Measurements from ENCODE around the gene UNCX.

Gene UNCX

DNA sequence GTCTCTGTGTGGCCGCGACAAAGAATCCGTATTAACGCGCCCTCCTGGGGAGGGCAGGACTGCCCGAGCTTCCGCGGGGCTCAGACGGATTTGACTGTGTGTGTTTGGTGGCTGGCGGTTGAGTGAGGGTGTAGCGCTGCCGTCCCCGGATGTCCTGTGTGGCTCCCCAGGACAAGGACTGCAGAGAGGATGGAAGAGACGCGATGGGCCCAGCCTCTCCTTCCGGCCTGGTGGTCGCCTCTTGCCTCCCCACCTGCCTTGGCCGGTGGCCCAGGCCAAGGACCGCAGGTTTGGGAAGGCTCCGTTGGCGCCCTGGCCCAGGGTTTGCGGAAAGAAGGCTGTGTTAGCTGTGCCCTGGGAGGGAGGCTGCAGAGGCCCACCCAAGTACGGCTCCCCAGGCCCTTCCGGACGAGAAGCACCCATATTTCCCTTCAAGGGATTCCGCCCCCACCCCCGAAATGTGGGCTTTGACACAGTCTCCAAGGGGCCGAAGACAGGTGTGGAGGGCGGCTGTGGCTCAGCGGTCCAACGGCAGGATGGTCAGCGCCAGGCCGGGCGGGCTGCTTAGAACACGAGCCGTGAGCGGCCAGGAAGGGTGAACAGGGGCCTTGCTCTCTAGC is 2.3 kb downstream of the UNCX start:
- TF ChIP-seq, protein P1, sequence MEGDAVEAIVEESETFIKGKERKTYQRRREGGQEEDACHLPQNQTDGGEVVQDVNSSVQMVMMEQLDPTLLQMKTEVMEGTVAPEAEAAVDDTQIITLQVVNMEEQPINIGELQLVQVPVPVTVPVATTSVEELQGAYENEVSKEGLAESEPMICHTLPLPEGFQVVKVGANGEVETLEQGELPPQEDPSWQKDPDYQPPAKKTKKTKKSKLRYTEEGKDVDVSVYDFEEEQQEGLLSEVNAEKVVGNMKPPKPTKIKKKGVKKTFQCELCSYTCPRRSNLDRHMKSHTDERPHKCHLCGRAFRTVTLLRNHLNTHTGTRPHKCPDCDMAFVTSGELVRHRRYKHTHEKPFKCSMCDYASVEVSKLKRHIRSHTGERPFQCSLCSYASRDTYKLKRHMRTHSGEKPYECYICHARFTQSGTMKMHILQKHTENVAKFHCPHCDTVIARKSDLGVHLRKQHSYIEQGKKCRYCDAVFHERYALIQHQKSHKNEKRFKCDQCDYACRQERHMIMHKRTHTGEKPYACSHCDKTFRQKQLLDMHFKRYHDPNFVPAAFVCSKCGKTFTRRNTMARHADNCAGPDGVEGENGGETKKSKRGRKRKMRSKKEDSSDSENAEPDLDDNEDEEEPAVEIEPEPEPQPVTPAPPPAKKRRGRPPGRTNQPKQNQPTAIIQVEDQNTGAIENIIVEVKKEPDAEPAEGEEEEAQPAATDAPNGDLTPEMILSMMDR (IDR thresholded peaks at IDR 0.05; ENCODE audit: low read depth, low read length, missing control alignments) = no peak
- Histone ChIP-seq H3K36me3 (replicated peaks) (no peaks in the 10 kb centered on the region), H3K27me3 (replicated peaks) (peaks cover 69% of the 10 kb centered on the region), H3K27ac (no peak overlapping the region), H3K4me3 (ENCODE audit: low read depth, low read length) (no peak overlapping the region)
- DNase-seq = no peak
- in situ Hi-C loops (cut with HindIII; ENCODE audit: low pct_ligation_motif_present, low sequenced_read_pairs) = no loop called here

DNA sequence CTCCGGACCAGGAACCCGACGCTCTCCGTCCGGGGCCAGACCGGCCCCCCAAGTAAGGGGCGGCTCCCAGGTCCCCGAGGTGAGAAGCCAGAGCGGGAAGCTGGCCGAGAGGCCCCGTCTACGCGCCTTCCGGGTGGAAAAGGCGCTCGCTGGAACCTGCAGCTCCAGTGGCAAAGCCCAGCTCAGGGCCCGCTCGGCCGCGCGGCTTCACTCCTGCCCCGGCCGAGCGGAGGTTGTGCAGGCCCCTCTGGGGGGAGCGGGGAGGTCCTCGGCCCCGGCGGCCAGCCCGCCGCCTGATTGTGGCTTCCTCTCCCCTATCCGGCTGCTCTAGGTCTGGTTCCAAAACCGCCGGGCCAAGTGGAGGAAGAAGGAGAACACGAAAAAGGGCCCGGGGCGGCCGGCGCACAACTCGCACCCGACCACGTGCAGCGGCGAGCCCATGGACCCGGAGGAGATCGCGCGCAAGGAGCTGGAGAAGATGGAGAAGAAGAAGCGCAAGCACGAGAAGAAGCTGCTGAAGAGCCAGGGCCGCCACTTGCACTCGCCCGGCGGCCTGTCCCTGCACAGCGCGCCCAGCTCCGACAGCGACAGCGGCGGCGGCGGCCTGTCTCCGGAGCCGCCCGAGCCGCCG is 2.9 kb downstream of the UNCX start:
- H3K4me3 ChIP-seq (ENCODE audit: low read depth, low read length) = no peak overlapping the region
- in situ Hi-C loops (cut with HindIII; ENCODE audit: low pct_ligation_motif_present, low sequenced_read_pairs) = no loop called here
- DNase-seq = no peak
- no peak overlapping the region for H3K27ac ChIP-seq
- TF ChIP-seq, protein P1 (IDR thresholded peaks at IDR 0.05; ENCODE audit: low read depth, low read length, missing control alignments) = no peak
- no peaks in the 10 kb centered on the region for H3K36me3 ChIP-seq (replicated peaks)
- peaks cover 70% of the 10 kb centered on the region for H3K27me3 ChIP-seq (replicated peaks)

GRCh38 chr7:1236132-1236661 is 3.5 kb downstream of the UNCX start:
- DNase-seq = no peak
- Histone ChIP-seq H3K27ac (no peak overlapping the region), H3K4me3 (ENCODE audit: low read depth, low read length) (no peak overlapping the region), H3K27me3 (replicated peaks) (peaks cover 69% of the 10 kb centered on the region), H3K36me3 (replicated peaks) (no peaks in the 10 kb centered on the region)
- in situ Hi-C loops (cut with HindIII; ENCODE audit: low pct_ligation_motif_present, low sequenced_read_pairs) = no loop called here
- TF ChIP-seq, protein P1 (IDR thresholded peaks at IDR 0.05; ENCODE audit: low read depth, low read length, missing control alignments) = no peak

DNA sequence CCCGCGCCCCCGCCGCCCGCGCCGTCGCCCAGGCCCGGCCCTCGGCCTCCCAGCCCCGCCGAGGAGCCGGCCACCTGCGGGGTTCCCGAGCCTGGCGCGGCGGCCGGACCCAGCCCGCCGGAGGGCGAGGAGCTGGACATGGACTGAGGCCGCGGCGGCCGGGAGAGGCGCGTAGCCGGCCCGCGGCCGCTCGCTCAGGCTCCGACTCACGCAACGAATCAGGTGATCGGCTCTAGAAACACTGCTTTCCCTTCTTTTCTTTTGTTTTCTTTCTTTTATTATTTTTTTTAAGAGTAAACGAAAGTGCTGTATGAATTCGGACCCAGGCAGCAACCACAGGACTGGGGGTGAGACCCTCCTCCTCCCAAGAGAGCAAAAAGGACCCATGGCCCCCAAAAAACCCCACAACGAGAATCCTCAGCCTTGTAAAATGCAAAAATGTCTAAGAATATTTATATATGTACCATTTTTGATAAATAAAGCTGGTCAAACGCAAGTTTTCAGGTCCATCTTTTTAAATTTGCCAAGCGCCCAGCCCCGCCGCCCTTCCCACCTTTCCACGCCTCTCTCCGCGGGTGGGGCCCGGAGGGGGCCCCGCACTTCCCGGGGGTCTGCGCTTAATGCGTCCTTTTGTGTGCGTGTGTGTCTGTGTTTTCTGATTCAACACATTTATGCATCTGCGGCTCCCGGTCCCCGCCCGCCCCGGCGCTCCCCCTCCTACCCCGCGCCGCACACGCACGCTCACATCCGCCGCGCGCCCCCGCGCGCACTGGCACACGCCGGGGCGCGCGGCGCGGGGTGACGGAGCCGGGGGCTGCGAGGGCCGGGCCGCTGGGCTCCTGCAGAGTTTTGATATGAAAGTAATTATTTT is 4.4 kb downstream of the UNCX start:
- no peaks in the 10 kb centered on the region for H3K36me3 ChIP-seq (replicated peaks)
- peaks cover 68% of the 10 kb centered on the region for H3K27me3 ChIP-seq (replicated peaks)
- H3K27ac ChIP-seq = no peak overlapping the region
- in situ Hi-C loops (cut with HindIII; ENCODE audit: low pct_ligation_motif_present, low sequenced_read_pairs) = no loop called here
- TF ChIP-seq, protein P1 (IDR thresholded peaks at IDR 0.05; ENCODE audit: low read depth, low read length, missing control alignments) = no peak
- DNase-seq = no peak
- no peak overlapping the region for H3K4me3 ChIP-seq (ENCODE audit: low read depth, low read length)

GRCh38 chr7:1237704-1238255 is 5.1 kb downstream of the UNCX start:
- Histone ChIP-seq H3K27ac (no peak overlapping the region), H3K4me3 (ENCODE audit: low read depth, low read length) (no peak overlapping the region), H3K36me3 (replicated peaks) (no peaks in the 10 kb centered on the region), H3K27me3 (replicated peaks) (peaks cover 74% of the 10 kb centered on the region)
- TF ChIP-seq, protein P1 (IDR thresholded peaks at IDR 0.05; ENCODE audit: low read depth, low read length, missing control alignments) = no peak
- DNase-seq = no peak
- in situ Hi-C loops (cut with HindIII; ENCODE audit: low pct_ligation_motif_present, low sequenced_read_pairs) = no loop called here

Data from brain microvascular endothelial cell (primary cell).